ENCODE data around the gene VSTM2B. TPM values are rescaled to one million over a fixed set of nuclear protein-coding genes. Genes with fewer than 3 reads are reported as not detected.

VSTM2B gene
- total RNA-seq, 4 donors from 2014 or later, result not detected

GRCh38 chr19:29510701-29511265 is 15.0 kb upstream of the VSTM2B start:
- TF ChIP-seq POLR2A (IDR thresholded peaks at IDR 0.05), result no peak
- TF ChIP-seq, protein P1, sequence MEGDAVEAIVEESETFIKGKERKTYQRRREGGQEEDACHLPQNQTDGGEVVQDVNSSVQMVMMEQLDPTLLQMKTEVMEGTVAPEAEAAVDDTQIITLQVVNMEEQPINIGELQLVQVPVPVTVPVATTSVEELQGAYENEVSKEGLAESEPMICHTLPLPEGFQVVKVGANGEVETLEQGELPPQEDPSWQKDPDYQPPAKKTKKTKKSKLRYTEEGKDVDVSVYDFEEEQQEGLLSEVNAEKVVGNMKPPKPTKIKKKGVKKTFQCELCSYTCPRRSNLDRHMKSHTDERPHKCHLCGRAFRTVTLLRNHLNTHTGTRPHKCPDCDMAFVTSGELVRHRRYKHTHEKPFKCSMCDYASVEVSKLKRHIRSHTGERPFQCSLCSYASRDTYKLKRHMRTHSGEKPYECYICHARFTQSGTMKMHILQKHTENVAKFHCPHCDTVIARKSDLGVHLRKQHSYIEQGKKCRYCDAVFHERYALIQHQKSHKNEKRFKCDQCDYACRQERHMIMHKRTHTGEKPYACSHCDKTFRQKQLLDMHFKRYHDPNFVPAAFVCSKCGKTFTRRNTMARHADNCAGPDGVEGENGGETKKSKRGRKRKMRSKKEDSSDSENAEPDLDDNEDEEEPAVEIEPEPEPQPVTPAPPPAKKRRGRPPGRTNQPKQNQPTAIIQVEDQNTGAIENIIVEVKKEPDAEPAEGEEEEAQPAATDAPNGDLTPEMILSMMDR (IDR thresholded peaks at IDR 0.05), result no peak
- WGBS, 2 donors, result 84% methylated on average over 3 of the region's 9 CpGs; no CpG with 5 or more reads in 1 of the 2 donors
- no peak for DNase-seq
- Histone ChIP-seq H3K4me1 (no peaks in the 10 kb centered on the region), H3K27me3 (peaks cover 0 to 28% (median 0%) of the 10 kb centered on the region in 4 donors), H3K27ac (no peak overlapping the region), H3K4me3 (no peak overlapping the region), H3K9me3 (no peaks in the 10 kb centered on the region), H3K36me3 (no peaks in the 10 kb centered on the region)
- intact Hi-C loops (cut with DNase I), result no loop called here

DNA sequence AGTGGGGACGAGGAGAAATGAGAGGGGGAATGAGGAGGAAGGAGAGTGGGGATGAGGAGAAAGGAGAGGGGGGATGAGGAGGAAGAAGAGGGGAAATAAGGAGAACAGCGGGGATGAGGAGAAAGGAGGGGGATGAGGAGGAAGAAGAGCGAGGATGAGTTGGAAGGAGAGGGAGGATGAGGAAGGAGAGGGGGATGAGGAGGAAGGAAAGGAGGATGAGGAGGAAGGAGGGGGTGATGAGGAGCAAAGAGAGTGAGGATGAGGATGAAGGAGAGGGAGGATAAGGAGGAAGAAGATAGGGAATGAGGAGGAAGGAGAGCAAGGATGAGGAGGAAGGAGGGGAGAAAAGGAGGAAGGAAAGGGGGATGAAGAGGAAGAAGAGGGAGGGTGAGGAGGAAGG is 14.0 kb upstream of the VSTM2B start:
- no peak for DNase-seq
- Histone ChIP-seq H3K4me3 (no peak overlapping the region), H3K36me3 (no peaks in the 10 kb centered on the region), H3K27ac (no peak overlapping the region), H3K4me1 (no peaks in the 10 kb centered on the region), H3K27me3 (peaks cover 0 to 29% (median 0%) of the 10 kb centered on the region in 4 donors), H3K9me3 (no peaks in the 10 kb centered on the region)
- intact Hi-C loops (cut with DNase I), result no loop called here
- TF ChIP-seq, protein P1 (IDR thresholded peaks at IDR 0.05), result no peak
- WGBS, 2 donors, result 62 to 66% methylated on average over 3 of the region's 3 CpGs

DNA sequence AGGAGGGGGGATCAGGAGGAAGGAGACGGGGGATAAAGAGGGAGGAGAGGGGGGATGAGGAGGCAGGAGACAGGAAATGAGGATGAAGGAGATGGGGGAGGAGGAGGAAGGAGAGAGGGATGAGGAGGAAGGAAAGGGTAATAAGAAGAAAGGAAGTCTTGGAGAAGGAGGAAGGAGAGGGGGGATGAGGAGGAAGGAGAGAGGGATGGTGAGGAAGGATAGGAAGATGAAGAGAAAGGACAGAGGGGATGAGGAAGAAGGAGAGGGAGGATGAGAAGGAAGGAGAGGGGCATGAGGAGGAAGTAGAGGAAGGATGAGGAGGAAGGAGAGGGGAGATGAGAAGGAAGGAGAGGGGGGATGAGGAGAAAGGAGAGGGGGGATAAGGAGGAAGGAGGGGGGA is 13.0 kb upstream of the VSTM2B start:
- Histone ChIP-seq H3K27ac (no peak overlapping the region), H3K36me3 (no peaks in the 10 kb centered on the region), H3K27me3 (peaks cover 0 to 36% (median 0%) of the 10 kb centered on the region in 4 donors), H3K4me1 (no peaks in the 10 kb centered on the region), H3K4me3 (no peak overlapping the region), H3K9me3 (no peaks in the 10 kb centered on the region)
- intact Hi-C loops (cut with DNase I), result no loop called here
- no peak for DNase-seq
- 42 to 50% methylated on average over 1 of the region's 1 CpG for WGBS, 2 donors
- TF ChIP-seq, protein P1 (IDR thresholded peaks at IDR 0.05), result no peak
- no peak for TF ChIP-seq POLR2A (IDR thresholded peaks at IDR 0.05)

DNA sequence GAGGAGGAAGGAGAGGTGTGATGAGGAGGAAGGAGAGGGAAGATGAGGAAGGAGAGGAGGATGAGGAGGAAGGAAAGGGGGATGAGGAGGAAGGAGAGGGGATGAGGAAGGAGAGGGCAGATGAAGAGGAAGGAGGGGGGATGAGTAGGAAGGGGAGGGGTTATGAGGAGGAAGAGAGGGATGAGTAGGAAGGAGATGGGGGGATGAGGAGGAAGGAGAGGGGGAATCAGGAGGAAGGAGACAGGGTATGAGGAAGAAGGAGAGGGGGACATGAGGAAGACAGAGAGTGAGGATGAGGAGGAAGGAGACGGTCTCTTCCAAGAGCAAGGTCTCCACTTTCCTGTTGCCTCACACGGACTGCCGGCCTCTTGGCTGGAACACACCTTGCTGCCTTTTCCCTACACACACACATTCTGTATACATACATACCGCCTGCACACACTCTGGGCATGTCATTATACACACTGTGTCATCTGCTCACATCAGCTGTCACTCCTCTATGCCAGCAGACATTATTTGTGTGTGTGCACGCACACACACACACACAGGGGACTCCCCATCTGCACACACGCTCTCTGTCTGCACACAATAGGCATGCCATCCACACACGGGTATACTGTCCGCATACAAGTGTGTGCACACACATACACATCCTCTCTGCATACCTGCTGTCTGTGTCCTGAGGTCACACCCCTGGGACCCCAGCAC is 11.1 kb upstream of the VSTM2B start:
- H3K9me3 ChIP-seq, result no peaks in the 10 kb centered on the region
- intact Hi-C loops (cut with DNase I), result no loop called here
- no peak overlapping the region for H3K27ac ChIP-seq
- H3K4me3 ChIP-seq, result no peak overlapping the region
- TF ChIP-seq, protein P1 (IDR thresholded peaks at IDR 0.05), result no peak
- no peak for DNase-seq
- H3K4me1 ChIP-seq, result no peaks in the 10 kb centered on the region
- H3K27me3 ChIP-seq, result peaks cover 0 to 32% (median 0%) of the 10 kb centered on the region in 4 donors
- 57 to 60% methylated on average over 8 of the region's 8 CpGs for WGBS, 2 donors
- no peaks in the 10 kb centered on the region for H3K36me3 ChIP-seq

DNA sequence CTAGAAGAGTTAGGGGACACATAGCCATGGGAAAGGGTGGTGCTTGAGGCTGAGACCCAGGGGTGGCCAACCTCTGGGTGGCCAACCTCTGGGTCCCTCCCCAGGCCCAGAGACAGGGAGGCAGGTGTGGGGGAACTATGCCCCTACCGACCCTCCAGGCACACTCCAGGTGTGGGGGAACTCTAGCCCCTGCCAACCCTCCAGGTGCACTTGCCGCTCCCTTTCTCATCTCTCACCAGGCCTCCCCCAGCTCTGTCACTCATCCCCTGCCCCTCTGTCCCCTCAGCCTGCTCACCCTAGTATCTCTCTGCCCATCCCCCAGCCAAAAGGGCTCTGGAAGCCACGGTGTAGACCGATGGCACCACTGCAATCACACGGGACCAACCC is 10.6 kb upstream of the VSTM2B start:
- Histone ChIP-seq H3K9me3 (no peaks in the 10 kb centered on the region), H3K27ac (no peak overlapping the region), H3K4me1 (no peaks in the 10 kb centered on the region), H3K36me3 (no peaks in the 10 kb centered on the region), H3K27me3 (peaks cover 0 to 35% (median 0%) of the 10 kb centered on the region in 4 donors), H3K4me3 (no peak overlapping the region)
- WGBS, 2 donors, result 47% methylated on average over 4 of the region's 5 CpGs; no CpG with 5 or more reads in 1 of the 2 donors
- intact Hi-C loops (cut with DNase I), result no loop called here
- DNase-seq, result no peak
- no peak for TF ChIP-seq POLR2A (IDR thresholded peaks at IDR 0.05)
- TF ChIP-seq, protein P1 (IDR thresholded peaks at IDR 0.05), result no peak
